GM12892 (cell line): ENCODE measurements around the gene RRP1B.
"Not testable (repeated sequence)": the region's sequence is repeated elsewhere in the genome, so short reads cannot be mapped to it uniquely, and the experiment has no call there.

Source experiments
- DNase-seq: peaks from one replicate; pipeline ENCODE4 v3.0.0; 2011; ENCODE audit not compliant: insufficient read length
- FAIRE-seq: peaks from 2 replicates; lab custom pipeline; 2011; peaks lifted over from hg19 to GRCh38; lab: Jason Lieb, UNC
- POLR2A ChIP-seq: IDR thresholded peaks from 2 replicates; pipeline ENCODE4 v1.6.1; 2011; ENCODE audit warnings: low read depth, low read length, control low read depth
- POLR2AphosphoS5 ChIP-seq: IDR thresholded peaks from 2 replicates; pipeline ENCODE4 v1.6.1; 2011; ENCODE audit warnings: low read depth, low read length, control low read depth
- TAF1 ChIP-seq: IDR thresholded peaks from 2 replicates; pipeline ENCODE4 v1.6.1; 2011; ENCODE audit warnings: low read depth, mild to moderate bottlenecking, control low read depth, low read length, borderline replicate concordance

RRP1B gene

DNA sequence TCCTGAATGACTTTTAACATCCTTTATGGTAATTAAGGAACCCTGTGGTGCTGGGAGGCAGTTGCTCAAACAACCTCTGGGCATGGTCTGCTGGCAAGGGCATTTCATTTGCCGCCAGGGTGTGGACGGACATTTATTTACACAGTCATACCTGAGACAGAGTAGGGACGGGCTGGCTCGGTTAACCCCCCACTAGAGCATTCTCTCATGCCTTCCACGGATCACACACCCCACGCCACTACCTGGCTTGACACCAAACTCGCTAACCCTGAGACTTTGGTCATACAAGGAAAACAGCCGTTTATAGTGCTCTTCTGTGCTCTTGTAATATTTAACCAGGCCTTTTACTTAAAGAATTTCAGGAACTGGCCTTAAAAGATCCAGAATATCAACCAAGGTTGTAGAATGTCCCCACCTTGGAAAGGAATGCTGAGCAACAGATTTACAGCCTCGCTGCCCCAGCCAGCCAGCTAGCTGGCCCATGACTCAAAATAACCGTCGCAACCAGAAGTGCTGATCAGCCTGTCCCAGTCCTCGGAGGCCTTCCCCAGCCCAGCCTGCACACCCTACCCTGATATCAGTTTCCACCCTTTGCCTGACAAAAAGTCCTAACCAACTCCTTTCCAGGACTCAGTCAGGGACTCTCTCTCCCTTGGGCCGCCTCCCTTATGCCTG is 53.0 kb downstream of the RRP1B start:
- TF ChIP-seq TAF1, result no peak
- no peak for TF ChIP-seq POLR2AphosphoS5
- no peak for TF ChIP-seq POLR2A
- no peak for FAIRE-seq
- DNase-seq, result no peak

DNA sequence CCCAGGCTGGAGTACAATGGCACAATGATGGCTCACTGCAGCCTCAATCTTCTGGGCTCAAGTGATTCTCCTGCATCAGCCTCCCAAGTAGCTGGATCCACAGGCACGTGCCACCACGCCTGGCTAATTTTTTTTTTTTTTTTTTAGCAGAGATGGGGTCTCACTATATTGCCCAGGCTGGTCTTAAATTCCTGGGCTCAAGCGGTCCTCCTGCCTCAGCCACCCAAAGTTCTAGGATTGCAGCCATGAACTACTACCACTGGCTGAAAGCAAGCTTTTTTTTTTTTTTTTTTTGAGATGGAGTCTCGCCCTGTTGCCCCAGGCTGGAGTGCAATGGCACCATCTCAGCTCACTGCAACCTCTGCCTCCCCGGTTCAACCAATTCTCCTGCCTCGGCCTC is 53.8 kb downstream of the RRP1B start:
- not testable (repeated sequence) for DNase-seq, FAIRE-seq

DNA sequence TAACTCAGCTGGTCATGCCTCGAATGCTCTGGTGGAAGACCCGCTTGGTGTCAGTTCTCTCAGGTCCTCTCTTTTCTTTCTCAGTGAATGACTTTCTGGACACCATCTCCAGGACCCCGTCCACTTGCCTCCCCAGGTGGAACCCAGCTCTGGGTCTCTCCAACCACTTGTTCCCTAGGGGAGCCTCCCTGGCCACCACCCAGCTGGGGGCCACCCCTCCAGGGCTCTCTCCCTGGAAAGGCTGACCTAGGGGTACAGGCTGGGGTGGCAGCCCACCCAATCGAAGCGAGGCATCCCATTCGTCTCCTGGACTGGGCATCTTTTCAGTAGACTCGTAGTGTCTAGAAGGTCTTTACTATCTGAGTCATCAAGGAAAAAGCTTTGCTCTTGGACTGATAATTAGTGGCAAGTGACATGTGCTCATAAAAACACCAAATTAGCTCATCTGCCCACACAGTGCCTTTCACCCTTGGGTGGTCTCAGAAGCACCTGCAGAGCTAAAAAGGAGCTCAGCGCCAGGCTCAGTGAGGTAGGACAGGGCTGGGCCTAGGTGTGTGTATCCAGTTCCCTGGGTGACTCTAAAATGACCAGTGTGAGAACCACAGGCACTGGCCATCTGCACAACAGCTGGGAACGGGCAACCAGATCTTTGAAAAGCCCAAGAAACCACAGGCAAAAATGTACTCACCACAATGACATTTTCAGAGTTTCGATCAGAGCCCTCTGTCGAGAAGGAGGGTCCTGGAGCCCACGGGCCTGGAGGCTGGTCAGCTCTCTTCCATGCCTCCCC is 57.2 kb downstream of the RRP1B start:
- no peak for TF ChIP-seq POLR2AphosphoS5
- TF ChIP-seq TAF1, result no peak
- no peak for TF ChIP-seq POLR2A
- peak; percentile 77 for FAIRE-seq
- no peak for DNase-seq

DNA sequence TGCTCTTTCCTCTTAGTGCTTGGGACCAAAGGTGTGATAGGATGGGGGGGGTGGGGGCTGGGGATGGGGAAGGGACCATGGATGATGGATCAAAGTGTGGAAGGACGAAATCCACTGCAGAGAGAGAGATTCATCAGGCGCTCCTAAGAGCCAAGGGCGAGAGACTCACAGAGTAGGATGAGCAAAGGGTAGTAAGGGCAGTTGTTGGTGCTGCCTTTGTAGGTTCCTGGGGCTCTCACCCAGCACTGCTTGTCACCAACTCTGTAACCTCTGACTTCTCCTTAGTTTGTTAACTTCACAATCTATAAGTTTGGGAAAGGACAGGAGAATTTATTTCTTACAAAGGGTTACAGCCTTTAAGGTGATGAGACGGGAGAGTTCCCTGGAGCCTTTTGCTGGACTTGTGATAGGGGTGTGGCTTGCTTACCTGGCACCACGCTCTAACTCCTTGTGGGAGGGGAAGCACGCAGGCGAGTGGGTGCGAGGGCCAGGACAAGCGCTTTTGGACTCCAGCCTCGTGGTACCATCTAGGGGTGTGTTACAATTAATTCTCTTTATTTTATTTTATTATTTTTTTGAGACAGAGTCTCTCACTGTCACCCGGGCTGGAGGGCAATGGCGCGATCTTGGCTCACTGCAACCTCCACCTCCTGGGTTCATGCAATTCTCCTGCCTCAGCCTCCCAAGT is 58.0 kb downstream of the RRP1B start:
- DNase-seq (no peak), FAIRE-seq (no peak)
- TF ChIP-seq TAF1 (no peak), POLR2AphosphoS5 (no peak), POLR2A (no peak)

DNA sequence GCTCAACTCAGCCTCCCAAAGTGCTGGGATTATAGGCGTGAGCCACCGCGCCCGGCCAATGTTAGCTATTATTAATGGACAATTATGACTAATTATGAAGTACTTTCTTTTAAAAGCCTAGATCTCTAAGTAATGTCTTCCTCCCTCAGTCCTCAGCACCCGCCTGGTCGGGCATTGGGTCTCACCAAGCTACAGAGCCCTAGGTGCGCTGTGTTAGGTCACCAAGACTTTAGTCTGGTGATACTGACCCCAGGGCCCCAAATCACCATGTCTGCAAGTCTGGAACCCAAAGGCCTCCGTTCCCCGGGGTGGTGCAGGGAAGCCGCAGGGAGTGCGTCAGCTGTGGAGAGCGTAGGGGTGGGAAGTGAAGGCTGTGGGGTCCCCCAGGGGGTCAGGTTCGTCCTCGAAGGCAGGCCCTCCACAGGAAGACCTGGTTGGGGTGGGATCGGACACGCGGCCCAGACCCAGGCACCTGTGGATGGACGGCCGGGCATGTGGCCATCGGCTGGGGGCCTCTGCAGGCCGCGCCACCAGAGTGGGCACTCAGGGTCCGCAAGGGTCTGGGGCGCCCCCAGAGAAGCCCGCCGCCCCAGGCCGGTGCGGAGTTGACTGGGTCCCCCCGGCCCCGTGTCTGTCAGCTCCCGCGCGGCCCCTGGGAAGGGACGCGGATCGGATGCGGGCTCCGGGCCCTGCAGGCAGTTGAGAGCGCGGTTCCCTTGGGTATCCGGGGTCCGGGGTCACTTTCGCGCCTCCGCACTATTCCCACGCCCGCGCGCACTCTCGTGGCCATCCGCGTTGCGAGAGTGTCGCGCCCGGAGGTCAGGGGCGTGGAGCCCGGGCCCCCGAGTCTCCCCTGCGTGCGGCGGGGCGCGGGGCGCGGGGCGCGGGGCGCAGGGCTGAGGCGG is 58.9 kb downstream of the RRP1B start:
- FAIRE-seq (no peak), DNase-seq (no peak)
- no peak for TF ChIP-seq TAF1
- no peak for TF ChIP-seq POLR2A
- TF ChIP-seq POLR2AphosphoS5, result no peak

DNA sequence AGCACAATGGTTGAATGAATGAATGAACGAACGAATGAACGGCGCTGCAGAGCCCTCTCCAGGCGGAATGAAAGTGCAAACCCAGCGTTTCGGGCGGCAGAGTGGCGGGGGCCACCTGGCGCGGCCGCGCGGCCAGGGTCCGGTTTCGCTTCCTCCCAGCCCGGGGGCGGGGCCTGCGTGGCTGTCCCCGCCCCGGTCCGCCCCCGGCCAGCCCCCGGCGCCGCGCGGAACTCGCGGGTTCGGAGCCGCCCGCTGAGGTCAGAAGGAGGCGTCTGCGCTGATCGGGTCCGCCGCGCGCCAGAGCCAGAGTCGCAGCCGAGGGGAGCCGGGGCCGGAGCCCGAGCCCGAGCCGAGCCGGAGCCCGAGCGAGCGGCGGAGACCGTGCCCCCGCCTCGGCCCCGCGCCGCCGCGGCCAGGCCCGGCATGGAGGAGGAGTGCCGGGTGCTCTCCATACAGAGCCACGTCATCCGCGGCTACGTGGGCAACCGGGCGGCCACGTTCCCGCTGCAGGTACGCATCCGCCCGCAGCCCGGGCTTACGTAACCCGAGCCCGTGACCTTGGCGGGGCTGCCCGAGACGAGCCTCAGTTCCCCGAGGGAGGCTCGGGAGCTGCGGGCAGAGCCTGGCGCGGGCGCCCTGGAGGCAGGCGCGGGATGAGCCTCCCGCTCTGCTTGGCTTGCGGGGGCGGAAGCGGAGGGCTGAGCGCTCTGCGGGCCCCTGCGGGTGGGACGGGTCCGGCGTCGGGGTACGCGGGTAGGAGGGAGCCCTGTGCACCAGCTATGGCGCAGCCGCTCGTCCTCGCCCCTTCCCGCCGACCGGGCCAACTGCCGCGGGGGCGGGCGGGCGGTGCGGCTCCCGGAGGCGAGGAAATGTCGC is 59.8 kb downstream of the RRP1B start, which contains the start of gene PDXK:
PDXK (plus strand) TSS at position 258 of the 876 bp plus-strand sequence; CDS start at position 424, 166 bp downstream.
- TF ChIP-seq POLR2A, result peak; percentile 82; the same call in 1 of the 2 replicates
- no peak for TF ChIP-seq TAF1
- peak; percentile 89 for FAIRE-seq
- peak; percentile 74 for DNase-seq

DNA sequence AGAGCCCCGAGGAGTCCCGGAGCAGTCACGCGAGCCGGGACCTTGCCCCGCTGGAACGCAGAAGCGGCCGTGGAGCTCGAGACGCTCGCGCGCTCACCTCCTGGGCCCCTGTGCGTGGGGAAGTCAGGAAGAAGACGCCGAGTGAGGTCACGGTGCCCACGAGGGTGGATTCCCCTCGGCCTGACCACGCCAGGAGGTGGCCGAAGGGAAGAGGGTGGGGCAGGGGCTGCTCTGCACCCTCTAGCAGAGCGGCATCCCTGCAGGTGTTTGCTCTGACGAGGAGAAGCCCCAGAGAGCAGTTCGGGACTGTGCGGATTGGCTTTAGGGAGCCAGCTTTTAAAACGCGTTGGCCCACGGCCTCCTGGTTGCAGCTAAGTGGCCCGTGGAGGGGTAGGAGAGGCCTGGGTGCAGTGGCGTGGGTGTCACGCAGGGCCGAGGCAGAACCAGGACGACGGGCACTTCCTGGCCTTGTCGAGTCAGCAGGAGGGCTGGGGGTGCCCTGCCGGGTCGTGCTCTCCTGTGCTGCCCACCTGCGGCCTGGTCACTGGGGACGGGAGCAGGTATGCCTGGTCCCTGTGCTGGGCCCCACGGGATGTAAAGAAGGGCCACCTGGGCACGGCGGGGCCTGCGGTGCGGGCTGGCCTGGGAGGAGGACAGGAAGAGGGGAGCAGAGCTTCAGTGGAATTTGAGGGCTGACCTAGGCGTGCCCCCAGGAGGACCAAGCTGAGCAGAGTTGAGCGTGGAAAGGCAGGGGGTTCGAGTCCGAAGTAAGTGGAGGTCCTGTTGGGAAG is 60.6 kb downstream of the RRP1B start:
- DNase-seq (no peak), FAIRE-seq (no peak)
- TF ChIP-seq TAF1 (no peak), POLR2A (no peak; the same call in 1 of the 2 replicates), POLR2AphosphoS5 (no peak)

DNA sequence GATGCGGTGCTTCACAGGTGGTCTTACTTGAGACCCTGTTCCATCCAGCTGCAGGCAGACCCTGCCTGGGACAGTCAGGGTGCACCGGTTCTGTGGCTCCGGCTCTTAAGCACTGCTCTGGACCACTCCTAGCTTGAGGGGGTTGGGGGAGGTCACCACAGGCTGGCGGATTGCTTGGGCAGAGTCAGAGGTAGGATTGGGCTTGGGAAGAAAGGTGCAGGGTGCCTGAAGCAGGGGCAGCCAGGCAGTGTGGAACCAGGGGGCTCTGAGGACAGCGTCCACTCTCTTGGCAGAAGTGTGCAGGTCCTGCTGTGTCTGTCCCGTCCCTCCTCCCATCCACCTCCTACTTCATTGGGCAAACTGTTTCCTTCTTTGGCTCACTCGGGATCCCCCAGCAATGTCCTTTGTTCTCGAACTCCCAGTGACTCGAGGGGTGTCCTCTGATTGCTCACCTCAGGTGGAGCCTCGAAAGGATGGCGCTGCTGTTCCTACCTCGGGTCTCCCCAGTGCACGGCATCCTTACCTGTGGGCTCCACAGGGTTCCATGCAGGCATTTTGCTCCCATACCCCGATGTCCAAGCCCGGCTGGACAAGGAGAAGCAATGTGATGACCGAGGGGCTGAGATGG is 61.3 kb downstream of the RRP1B start:
- FAIRE-seq, result no peak
- no peak for TF ChIP-seq TAF1
- TF ChIP-seq POLR2AphosphoS5, result no peak
- no peak for TF ChIP-seq POLR2A
- no peak for DNase-seq

DNA sequence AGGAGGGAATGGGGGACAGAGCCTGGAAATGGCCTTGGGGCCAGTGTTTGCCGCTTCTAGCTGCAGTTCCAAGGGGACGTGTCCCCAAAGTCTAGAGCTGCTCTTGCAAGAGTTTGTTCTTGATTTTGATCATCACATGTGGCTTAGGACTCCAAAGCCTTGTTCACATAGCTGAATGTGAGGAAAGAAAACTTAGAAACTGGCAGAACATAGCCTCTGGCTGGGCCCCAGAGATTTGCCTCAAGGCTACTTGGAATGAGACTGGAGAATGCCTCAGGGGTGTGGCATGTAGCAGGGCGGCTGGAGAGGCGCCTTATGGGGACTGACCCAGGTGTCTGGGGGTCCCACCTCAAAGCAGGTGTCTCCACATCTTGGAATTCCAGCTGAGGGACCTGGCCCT is 61.8 kb downstream of the RRP1B start:
- no peak for DNase-seq
- TF ChIP-seq TAF1 (no peak), POLR2AphosphoS5 (no peak), POLR2A (0 out of 2 replicates have a peak, but pooled peaks have one; percentile 21)
- FAIRE-seq, result no peak
